HG02678 (cell line): ENCODE data around the gene LILRA1.
"Not testable (repeated sequence)": the region's sequence is repeated elsewhere in the genome, so short reads cannot be mapped to it uniquely, and the experiment has no call there.

ENCODE experiments used
- ATAC-seq: cut with Tn5 transposase; IDR thresholded peaks from one replicate; pipeline ENCODE4 v1.9.1; 2021; ENCODE audit warnings: mild to moderate bottlenecking, moderate library complexity; ENCODE audit not compliant: unreplicated experiment

LILRA1 gene

DNA sequence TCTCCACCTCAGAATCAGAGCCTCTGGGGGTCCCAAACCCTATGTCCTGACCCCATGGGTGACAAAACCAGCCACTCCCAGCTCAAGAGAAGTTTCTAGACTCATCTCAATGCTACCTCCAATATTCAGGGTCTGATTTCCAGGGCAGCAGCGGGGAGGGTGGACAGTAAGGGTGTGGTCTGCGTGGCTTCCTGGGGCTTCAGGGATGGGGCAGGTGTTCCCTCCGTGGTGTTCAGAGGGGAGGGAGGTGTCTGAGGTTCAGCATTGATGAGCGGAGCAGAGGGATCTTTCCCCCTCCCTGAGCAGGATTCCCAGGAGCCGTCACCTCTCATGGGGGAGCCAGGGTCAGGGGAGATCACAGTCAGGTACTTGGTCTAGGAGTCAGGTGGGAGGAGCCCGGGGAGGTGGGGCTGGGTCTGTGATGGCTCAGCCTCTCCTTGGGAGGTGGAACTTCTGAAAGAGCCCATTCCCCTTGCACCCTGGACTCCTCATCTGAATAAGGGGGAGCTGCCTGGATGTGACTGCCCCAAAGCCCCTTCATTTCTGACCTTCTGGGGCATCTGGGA, 16.9 kb upstream of the LILRA1 start:
- no peak for ATAC-seq

GRCh38 chr19:54577334-54577733, 16.1 kb upstream of the LILRA1 start:
- no peak for ATAC-seq

GRCh38 chr19:54578268-54578667, 15.2 kb upstream of the LILRA1 start:
- ATAC-seq: not testable (repeated sequence)

GRCh38 chr19:54586397-54586796, 7.0 kb upstream of the LILRA1 start:
- no peak for ATAC-seq

DNA sequence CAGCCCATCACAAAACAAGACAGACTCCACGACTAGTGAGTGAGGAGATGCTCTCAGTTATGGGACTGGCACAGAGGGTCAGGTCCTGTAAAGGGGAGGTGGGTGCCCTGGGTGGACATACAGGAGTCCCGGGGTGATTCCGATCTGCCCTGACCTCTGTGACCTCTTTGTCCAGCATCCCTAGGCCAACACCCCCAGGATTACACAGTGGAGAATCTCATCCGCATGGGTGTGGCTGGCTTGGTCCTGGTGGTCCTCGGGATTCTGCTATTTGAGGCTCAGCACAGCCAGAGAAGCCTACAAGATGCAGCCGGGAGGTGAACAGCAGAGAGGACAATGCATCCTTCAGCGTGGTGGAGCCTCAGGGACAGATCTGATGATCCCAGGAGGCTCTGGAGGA, 6.4 kb upstream of the LILRA1 start:
- no peak for ATAC-seq

GRCh38 chr19:54593931-54594626, 647 bp downstream of the LILRA1 start:
- not testable (repeated sequence) for ATAC-seq

DNA sequence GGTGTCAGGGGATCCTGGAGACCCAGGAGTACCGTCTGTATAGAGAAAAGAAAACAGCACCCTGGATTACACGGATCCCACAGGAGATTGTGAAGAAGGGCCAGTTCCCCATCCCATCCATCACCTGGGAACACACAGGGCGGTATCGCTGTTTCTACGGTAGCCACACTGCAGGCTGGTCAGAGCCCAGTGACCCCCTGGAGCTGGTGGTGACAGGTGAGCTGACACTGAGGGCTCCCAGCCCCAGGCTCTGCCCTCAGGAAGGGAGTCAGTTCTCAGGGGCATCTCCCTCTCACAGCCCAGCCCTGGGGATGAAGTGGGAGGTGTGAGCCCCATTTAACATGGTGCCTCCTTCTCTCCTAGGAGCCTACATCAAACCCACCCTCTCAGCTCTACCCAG, 1.3 kb downstream of the LILRA1 start:
- no peak for ATAC-seq

DNA sequence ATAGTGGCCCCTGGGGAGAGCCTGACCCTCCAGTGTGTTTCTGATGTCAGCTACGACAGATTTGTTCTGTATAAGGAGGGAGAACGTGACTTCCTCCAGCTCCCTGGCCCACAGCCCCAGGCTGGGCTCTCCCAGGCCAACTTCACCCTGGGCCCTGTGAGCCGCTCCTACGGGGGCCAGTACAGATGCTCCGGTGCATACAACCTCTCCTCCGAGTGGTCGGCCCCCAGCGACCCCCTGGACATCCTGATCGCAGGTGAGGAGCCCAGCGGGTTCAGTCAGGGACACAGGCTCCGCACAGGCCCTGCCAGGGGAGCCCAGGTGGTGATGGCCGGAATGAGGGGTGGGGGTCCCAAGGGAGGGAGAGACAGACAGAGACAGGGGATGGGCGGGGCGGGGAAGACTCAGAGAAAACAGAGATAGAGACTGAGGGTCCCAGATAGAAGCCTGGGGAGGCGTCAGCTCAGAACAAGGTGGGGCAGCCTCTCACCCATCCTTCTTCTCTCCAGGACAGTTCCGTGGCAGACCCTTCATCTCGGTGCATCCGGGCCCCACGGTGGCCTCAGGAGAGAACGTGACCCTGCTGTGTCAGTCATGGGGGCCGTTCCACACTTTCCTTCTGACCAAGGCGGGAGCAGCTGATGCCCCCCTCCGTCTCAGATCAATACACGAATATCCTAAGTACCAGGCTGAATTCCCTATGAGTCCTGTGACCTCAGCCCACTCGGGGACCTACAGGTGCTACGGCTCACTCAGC, 2.4 kb downstream of the LILRA1 start:
- ATAC-seq: not testable (repeated sequence)

GRCh38 chr19:54600212-54600611, 6.8 kb downstream of the LILRA1 start:
- ATAC-seq: no peak

GRCh38 chr19:54606230-54606629, 12.8 kb downstream of the LILRA1 start:
- ATAC-seq: no peak

- ATAC-seq: peak; percentile 67
These were observed 13.7 kb downstream of the LILRA1 start for GRCh38 chr19:54606891-54607784.

GRCh38 chr19:54607785-54608150, 14.3 kb downstream of the LILRA1 start:
- ATAC-seq: no peak

DNA sequence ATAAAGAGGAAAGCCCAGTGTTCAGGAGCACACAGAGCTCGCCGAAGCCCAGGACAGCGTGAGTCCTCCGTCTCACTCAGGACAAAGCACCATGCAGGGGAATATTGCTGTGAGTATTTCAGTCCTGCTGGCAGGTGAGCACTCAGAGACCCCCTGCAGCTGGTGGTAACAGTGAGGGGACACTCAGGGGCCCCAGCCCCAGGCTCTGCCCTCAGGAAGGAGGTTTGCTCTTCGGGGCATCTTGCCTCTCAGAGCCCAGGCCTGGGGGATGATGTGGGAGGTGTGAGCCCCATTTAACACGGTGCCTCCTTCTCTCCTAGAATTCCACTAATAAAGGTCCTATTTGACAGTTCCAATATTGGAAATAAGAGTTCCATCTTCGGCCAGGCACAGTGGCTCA, 14.8 kb downstream of the LILRA1 start:
- ATAC-seq: no peak

- ATAC-seq: no peak
These were observed 15.4 kb downstream of the LILRA1 start for GRCh38 chr19:54608792-54609191.

DNA sequence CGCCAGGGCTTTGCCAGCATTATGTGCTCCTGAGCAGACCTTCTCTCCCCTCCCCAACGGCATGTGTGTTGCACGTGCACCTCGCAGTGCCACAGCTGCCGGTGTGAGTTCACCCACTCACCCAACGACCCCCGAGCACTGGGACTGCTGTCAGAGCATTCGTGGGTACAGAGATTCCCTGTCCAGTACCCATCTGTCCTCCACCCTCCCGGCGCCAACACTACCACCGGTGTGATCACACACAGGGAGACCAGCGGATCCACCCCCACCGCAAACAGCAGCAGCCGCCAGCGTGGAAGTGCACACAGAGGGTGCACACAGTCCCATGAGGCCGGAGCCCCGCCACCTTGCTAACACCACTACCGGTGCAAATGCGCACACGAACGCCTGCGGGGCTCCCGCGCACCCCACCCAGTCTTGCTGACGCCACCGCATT, 15.9 kb downstream of the LILRA1 start:
- ATAC-seq: no peak

DNA sequence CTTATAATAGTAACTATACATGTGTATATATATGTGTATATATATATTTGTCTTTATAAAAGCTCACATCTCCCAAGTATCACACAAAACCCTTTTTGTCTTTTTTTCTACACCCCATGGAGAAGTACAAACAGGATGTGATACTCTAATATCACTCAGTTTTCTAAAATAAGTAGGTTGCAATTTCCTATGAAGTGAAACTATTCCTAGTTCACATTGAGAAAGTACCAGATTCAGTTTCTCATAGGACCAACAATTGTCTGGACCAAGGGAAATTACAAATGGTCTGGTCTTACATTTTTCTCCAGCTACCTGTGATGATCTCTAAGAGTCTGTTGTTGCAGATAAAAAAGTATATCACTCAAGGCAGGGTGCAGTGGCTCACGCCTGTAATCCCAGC, 19.0 kb downstream of the LILRA1 start:
- ATAC-seq: no peak

DNA sequence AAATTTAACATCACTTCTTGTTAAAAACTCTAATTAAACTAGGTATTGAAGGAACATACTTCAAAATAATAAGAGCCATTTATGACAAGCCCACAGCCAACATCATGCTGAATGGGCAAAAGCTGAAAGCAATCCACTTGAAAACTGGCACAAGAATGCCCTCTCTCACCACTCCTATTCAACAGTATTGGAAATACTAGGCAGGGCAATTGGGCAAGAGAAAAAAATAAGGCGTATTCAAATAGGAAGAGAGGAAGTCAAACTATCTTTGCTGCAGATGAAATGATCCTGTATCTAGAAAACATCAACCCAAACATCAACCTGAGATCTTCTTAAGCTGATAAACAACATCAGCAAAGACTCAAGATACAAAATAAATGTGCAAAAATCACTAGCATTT, 21.3 kb downstream of the LILRA1 start:
- ATAC-seq: no peak

- ATAC-seq: peak; percentile 38
These were observed 22.6 kb downstream of the LILRA1 start for GRCh38 chr19:54616057-54616456.

- ATAC-seq: peak; percentile 84
These were observed 23.6 kb downstream of the LILRA1 start for GRCh38 chr19:54616821-54617560.

GRCh38 chr19:54620464-54620863, 27.0 kb downstream of the LILRA1 start:
- no peak for ATAC-seq
